GM12891 (cell line): ENCODE data around the gene FHAD1.

Source experiments
- PAX5 ChIP-seq: IDR thresholded peaks from 2 replicates; pipeline ENCODE4 v1.6.1; 2011; ENCODE audit warnings: low read length, moderate library complexity, mild to moderate bottlenecking; ENCODE audit not compliant: insufficient read depth, severe bottlenecking
- POLR2A ChIP-seq: IDR thresholded peaks from 2 replicates; pipeline ENCODE4 v1.6.1; 2011; ENCODE audit warnings: low read depth, low read length, control low read depth
- POLR2AphosphoS5 ChIP-seq: IDR thresholded peaks from 2 replicates; pipeline ENCODE4 v1.6.1; 2011; ENCODE audit warnings: low read depth, low read length, control low read depth
- POU2F2 ChIP-seq: IDR thresholded peaks from 2 replicates; pipeline ENCODE4 v1.6.1; 2011; ENCODE audit warnings: low read depth, mild to moderate bottlenecking, control low read depth, low read length, moderate library complexity
- SPI1 ChIP-seq: IDR thresholded peaks from 2 replicates; pipeline ENCODE4 v1.6.1; 2011; ENCODE audit warnings: low read depth, low read length, control low read depth
- TAF1 ChIP-seq: IDR thresholded peaks from 2 replicates; pipeline ENCODE4 v1.6.1; 2011; ENCODE audit warnings: low read depth, low read length, control low read depth

DNA sequence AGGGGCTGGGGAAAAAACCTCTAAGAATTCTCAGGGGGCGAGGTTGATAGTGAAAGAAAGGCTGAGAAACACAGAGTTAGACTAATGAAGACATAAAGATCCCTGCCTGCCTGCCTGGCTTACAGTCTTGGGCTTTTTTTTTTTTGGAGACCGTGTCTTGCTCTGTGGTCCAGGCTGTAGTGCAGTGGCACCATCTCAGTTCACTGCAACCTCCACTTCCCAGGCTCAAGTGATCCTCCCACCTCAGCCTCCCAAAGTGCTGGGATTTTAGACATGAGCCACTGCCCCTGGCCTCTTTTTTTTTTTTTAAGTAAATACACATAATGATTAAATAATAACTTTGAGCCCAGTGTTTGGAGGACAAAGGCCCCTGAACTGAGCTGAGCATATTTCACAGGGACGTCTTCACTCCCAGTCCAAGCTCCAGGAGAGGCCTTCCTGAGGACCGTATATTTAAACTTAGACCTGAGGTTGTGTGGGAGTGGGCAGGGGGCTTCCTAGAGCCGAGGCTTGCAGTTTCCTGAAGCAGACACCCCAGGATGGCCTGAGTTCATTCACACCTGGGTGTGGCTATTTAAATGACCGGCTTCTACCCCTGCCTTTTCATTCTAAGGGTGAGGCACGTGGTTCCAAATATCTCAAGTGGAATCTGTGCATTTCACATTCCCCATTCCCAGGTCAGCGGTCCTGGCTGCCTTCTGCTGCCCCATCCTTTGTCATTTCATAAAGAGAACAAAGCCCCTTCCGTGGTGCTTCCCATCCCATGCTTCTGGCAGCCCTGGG is 146.6 kb downstream of the FHAD1 start:
- no peak for TF ChIP-seq POLR2AphosphoS5
- no peak for TF ChIP-seq TAF1
- TF ChIP-seq POLR2A: no peak
- no peak for TF ChIP-seq SPI1
- no peak for TF ChIP-seq POU2F2
- no peak for TF ChIP-seq PAX5
